HG03139 (cell line): ENCODE data around the gene NFKBIZ.
A peak's percentile ranks its signal among the peaks of the same experiment; 100 is the strongest.
"Not testable (repeated sequence)": the region's sequence is repeated elsewhere in the genome, so short reads cannot be mapped to it uniquely, and the experiment has no call there.

Experiments used
- ATAC-seq: cut with Tn5 transposase; IDR thresholded peaks from one replicate; pipeline ENCODE4 v1.9.1; 2021; ENCODE audit not compliant: unreplicated experiment

NFKBIZ gene

GRCh38 chr3:101868534-101869464 is 19.5 kb downstream of the NFKBIZ start:
- ATAC-seq = no peak

GRCh38 chr3:101870138-101870537 is 20.8 kb downstream of the NFKBIZ start:
- no peak for ATAC-seq

- ATAC-seq = no peak
Observed at GRCh38 chr3:101873619-101874018, 24.3 kb downstream of the NFKBIZ start.

- no peak for ATAC-seq
Observed at GRCh38 chr3:101876142-101876541, 26.8 kb downstream of the NFKBIZ start.

- no peak for ATAC-seq
Observed at GRCh38 chr3:101878589-101878988, 29.3 kb downstream of the NFKBIZ start.

GRCh38 chr3:101879102-101879501 is 29.8 kb downstream of the NFKBIZ start:
- no peak for ATAC-seq

GRCh38 chr3:101879623-101880284 is 30.4 kb downstream of the NFKBIZ start:
- ATAC-seq = no peak

GRCh38 chr3:101884776-101885175 is 35.5 kb downstream of the NFKBIZ start:
- ATAC-seq = no peak

GRCh38 chr3:101885584-101885983 is 36.3 kb downstream of the NFKBIZ start:
- not testable (repeated sequence) for ATAC-seq

GRCh38 chr3:101886626-101887025 is 37.3 kb downstream of the NFKBIZ start:
- no peak for ATAC-seq

- no peak for ATAC-seq
Observed at GRCh38 chr3:101888653-101889052, 39.3 kb downstream of the NFKBIZ start.

GRCh38 chr3:101890716-101891115 is 41.4 kb downstream of the NFKBIZ start:
- no peak for ATAC-seq

- no peak for ATAC-seq
Observed at GRCh38 chr3:101892648-101893047, 43.3 kb downstream of the NFKBIZ start.

- no peak for ATAC-seq
Observed at GRCh38 chr3:101896083-101896757, 46.9 kb downstream of the NFKBIZ start.

- ATAC-seq = no peak
Observed at GRCh38 chr3:101897013-101897412, 47.7 kb downstream of the NFKBIZ start.

- no peak for ATAC-seq
Observed at GRCh38 chr3:101898039-101898438, 48.7 kb downstream of the NFKBIZ start.

- peak; percentile 89 for ATAC-seq
Observed at GRCh38 chr3:101898752-101899169, 49.4 kb downstream of the NFKBIZ start.

GRCh38 chr3:101900316-101900715 is 51.0 kb downstream of the NFKBIZ start:
- no peak for ATAC-seq

GRCh38 chr3:101900736-101901135 is 51.4 kb downstream of the NFKBIZ start:
- no peak for ATAC-seq

- no peak for ATAC-seq
Observed at GRCh38 chr3:101902041-101902440, 52.7 kb downstream of the NFKBIZ start.

- no peak for ATAC-seq
Observed at GRCh38 chr3:101903451-101903871, 54.1 kb downstream of the NFKBIZ start.

- ATAC-seq = not testable (repeated sequence)
Observed at GRCh38 chr3:101905573-101905972, 56.3 kb downstream of the NFKBIZ start.
